Testis (tissue), 2 donors: ENCODE data around the gene MTIF3.

Experiments used
- POLR2A ChIP-seq: fragments of 450-650 bp; IDR thresholded peaks from one replicate; pipeline ENCODE4 v1.6.1; 2017; ENCODE audit warnings: antibody characterized with exemption, mild to moderate bottlenecking, moderate library complexity
- TF ChIP-seq, protein P1 (sequence below), 3 experiments: fragments of 450-650 bp in 2 of 3; fragments of 200-600 bp in 1 of 3; sonication (generic) in 1 of 3; IDR thresholded peaks; one replicate each; pipeline ENCODE4 v1.5.1; 2016 to 2019; ENCODE audit warnings: antibody characterized with exemption in 3 of 3, mild to moderate bottlenecking in 2 of 3, moderate library complexity in 1 of 3

DNA sequence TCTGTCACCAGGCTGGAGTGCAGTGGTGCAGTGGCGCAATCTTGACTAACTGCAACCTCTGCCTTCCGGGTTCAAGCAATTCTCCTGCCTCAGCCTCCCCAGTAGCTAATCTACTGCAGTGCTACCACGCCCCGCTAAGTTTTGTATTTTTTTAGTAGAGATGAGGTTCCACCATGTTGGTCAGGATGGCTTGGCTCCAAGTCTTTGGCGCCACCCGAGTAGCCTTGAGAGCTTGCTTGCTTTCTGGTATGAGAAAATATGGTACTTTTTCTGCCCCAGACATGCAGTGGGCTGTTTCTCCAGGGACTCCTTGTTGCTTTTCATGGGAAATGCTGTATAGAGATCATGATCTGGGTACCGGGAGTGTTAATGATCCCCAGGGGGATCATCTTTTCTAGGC, 60.5 kb downstream of the MTIF3 start:
- TF ChIP-seq POLR2A = no peak
- TF ChIP-seq, protein P1, sequence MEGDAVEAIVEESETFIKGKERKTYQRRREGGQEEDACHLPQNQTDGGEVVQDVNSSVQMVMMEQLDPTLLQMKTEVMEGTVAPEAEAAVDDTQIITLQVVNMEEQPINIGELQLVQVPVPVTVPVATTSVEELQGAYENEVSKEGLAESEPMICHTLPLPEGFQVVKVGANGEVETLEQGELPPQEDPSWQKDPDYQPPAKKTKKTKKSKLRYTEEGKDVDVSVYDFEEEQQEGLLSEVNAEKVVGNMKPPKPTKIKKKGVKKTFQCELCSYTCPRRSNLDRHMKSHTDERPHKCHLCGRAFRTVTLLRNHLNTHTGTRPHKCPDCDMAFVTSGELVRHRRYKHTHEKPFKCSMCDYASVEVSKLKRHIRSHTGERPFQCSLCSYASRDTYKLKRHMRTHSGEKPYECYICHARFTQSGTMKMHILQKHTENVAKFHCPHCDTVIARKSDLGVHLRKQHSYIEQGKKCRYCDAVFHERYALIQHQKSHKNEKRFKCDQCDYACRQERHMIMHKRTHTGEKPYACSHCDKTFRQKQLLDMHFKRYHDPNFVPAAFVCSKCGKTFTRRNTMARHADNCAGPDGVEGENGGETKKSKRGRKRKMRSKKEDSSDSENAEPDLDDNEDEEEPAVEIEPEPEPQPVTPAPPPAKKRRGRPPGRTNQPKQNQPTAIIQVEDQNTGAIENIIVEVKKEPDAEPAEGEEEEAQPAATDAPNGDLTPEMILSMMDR (IDR thresholded peaks at IDR 0.05) = no peak
